SK-N-MC (cell line): ENCODE results near the gene FMN2.

ENCODE experiments used
- EZH2 ChIP-seq: fragments of 200-600 bp; sonication (generic); IDR thresholded peaks from one replicate; pipeline ENCODE4 v1.6.1; 2017; ENCODE audit warnings: antibody characterized with exemption
- FOXP2 ChIP-seq: optimal IDR thresholded peaks from 2 replicates; pipeline ENCODE3; 2011; ENCODE audit warnings: mild to moderate bottlenecking, moderate library complexity; ENCODE audit not compliant: insufficient read depth; ENCODE audit errors: extremely low read length, control extremely low read depth
- POLR2AphosphoS5 ChIP-seq: IDR thresholded peaks from 2 replicates; pipeline ENCODE4 v1.6.1; 2012; ENCODE audit warnings: mild to moderate bottlenecking, low read depth, low read length, borderline replicate concordance

- TF ChIP-seq EZH2 (no peak), POLR2AphosphoS5 (no peak), FOXP2 (no peak)
Measured at GRCh38 chr1:240100371-240100934, 8.8 kb downstream of the FMN2 start.
